Colonic mucosa (tissue), 4 donors: ENCODE data around the gene RBMS2. TPM values are rescaled to one million over a fixed set of nuclear protein-coding genes. Genes with fewer than 3 reads are reported as not detected.
A peak's percentile ranks its signal among the peaks of the same experiment; 100 is the strongest.
"Not testable (repeated sequence)": the region's sequence is repeated elsewhere in the genome, so short reads cannot be mapped to it uniquely, and the experiment has no call there.

Experiments used
- DNase-seq: peaks from one replicate; pipeline ENCODE4 v3.0.0-alpha.2; 2020
- H3K27ac ChIP-seq: fragments of 200-600 bp; one replicate; pipeline ENCODE4 v1.8.0; 2021
- H3K27me3 ChIP-seq: fragments of 200-600 bp; one replicate; pipeline ENCODE4 v1.8.0; 2021
- H3K36me3 ChIP-seq: fragments of 200-600 bp; one replicate; pipeline ENCODE4 v1.8.0; 2021
- H3K4me1 ChIP-seq: fragments of 200-600 bp; one replicate; pipeline ENCODE4 v1.8.0; 2021; ENCODE audit warnings: mild to moderate bottlenecking
- H3K4me3 ChIP-seq: fragments of 200-600 bp; one replicate; pipeline ENCODE4 v1.8.0; 2021
- H3K9ac ChIP-seq, 2 donors: one replicate each; pipeline ENCODE4 v1.7.0; 2013; ENCODE audit warnings: control low read depth in 2 of 2, low read depth in 2 of 2, low read length in 2 of 2
- H3K9me3 ChIP-seq: fragments of 200-600 bp; one replicate; pipeline ENCODE4 v1.8.0; 2021
- CTCF ChIP-seq: fragments of 200-600 bp; IDR thresholded peaks from one replicate; pipeline ENCODE4 v1.8.0; 2022; ENCODE audit warnings: antibody characterized with exemption, mild to moderate bottlenecking
- intact Hi-C: fragments of 100-400 bp; cut with DNase I; formaldehyde crosslinking; loops from one replicate; pipeline ENCODE4 v1.14.1; 2022
- total RNA-seq, 2 donors: library from RNA; stranded (reverse); fragmentation: NEBNext Ultra II Directional in 1 of 2; extraction: Animal tissue kit (Norgen Biotek cat#: 25700) in 1 of 2; gene quantifications; one replicate each; pipeline ENCODE4 v1.2.1, GENCODE V29; 2021
- donor health status: healthy.
- donor health status: DM: no; HTN: no; CAD: no.
- donor health status: DM: no; HTN: no; CAD: no.

Gene RBMS2
- total RNA-seq, 2 donors from 2014 or later: 16.8 to 42.7 TPM

- Histone ChIP-seq H3K9me3 (no peaks in the 10 kb centered on the region), H3K4me3 (no peak overlapping the region), H3K9ac (no peak overlapping the region), H3K27me3 (peaks cover 5% of the 10 kb centered on the region), H3K4me1 (peaks cover 9% of the 10 kb centered on the region), H3K36me3 (no peaks in the 10 kb centered on the region), H3K27ac (no peak overlapping the region)
- no peak for TF ChIP-seq CTCF
- intact Hi-C loops: no loop called here
- DNase-seq: no peak
These were observed 31.3 kb upstream of the RBMS2 start for GRCh38 chr12:56490360-56490759.

GRCh38 chr12:56493409-56494105 is 28.1 kb upstream of the RBMS2 start:
- H3K4me1 ChIP-seq, H3K27ac ChIP-seq, H3K9ac ChIP-seq, intact Hi-C loops, H3K36me3 ChIP-seq, H3K4me3 ChIP-seq, H3K9me3 ChIP-seq, H3K27me3 ChIP-seq, DNase-seq: not testable (repeated sequence)

GRCh38 chr12:56494106-56494415 is 27.6 kb upstream of the RBMS2 start:
- H3K4me1 ChIP-seq, H3K36me3 ChIP-seq, H3K9ac ChIP-seq, H3K9me3 ChIP-seq, H3K27me3 ChIP-seq, intact Hi-C loops, H3K27ac ChIP-seq, DNase-seq, H3K4me3 ChIP-seq: not testable (repeated sequence)

GRCh38 chr12:56494481-56494880 is 27.1 kb upstream of the RBMS2 start:
- H3K4me3 ChIP-seq: not testable (repeated sequence)

GRCh38 chr12:56496704-56497103 is 24.9 kb upstream of the RBMS2 start:
- intact Hi-C loops, H3K9ac ChIP-seq, H3K4me1 ChIP-seq, H3K9me3 ChIP-seq, H3K36me3 ChIP-seq, H3K27ac ChIP-seq, H3K4me3 ChIP-seq, H3K27me3 ChIP-seq: not testable (repeated sequence)
- TF ChIP-seq CTCF: peak; percentile 45
- DNase-seq: peak; percentile 67

More at GRCh38 chr12:56494481-56494880, 27.1 kb upstream of the RBMS2 start:
- H3K9ac ChIP-seq, H3K27me3 ChIP-seq, H3K36me3 ChIP-seq, H3K27ac ChIP-seq, DNase-seq, H3K4me1 ChIP-seq, H3K9me3 ChIP-seq, intact Hi-C loops: not testable (repeated sequence)

- H3K9me3 ChIP-seq, H3K27me3 ChIP-seq, H3K36me3 ChIP-seq, H3K4me3 ChIP-seq, H3K4me1 ChIP-seq, H3K27ac ChIP-seq, intact Hi-C loops, DNase-seq, H3K9ac ChIP-seq: not testable (repeated sequence)
These were observed 23.3 kb upstream of the RBMS2 start for GRCh38 chr12:56498126-56498902.

- H3K27me3 ChIP-seq, DNase-seq, H3K9me3 ChIP-seq, intact Hi-C loops, H3K4me1 ChIP-seq, H3K36me3 ChIP-seq, H3K4me3 ChIP-seq, H3K27ac ChIP-seq, H3K9ac ChIP-seq: not testable (repeated sequence)
These were observed 22.2 kb upstream of the RBMS2 start for GRCh38 chr12:56499452-56499851.

GRCh38 chr12:56499879-56500278 is 21.7 kb upstream of the RBMS2 start:
- H3K4me3 ChIP-seq, H3K36me3 ChIP-seq, intact Hi-C loops, H3K27me3 ChIP-seq, H3K4me1 ChIP-seq, DNase-seq, H3K9ac ChIP-seq, H3K9me3 ChIP-seq, H3K27ac ChIP-seq: not testable (repeated sequence)
